Activated T-cell treated with anti-CD3 and anti-CD28 coated beads, Interleukin-2, amount 50 U/mL, for 72 hours (primary cell): Measurements from ENCODE around the gene AMHR2. TPM values are rescaled to one million over a fixed set of nuclear protein-coding genes. Genes with fewer than 3 reads are reported as not detected.

Experiments used
- ATAC-seq, 2 donors: fragments of 150-1000 bp; cut with Tn5 transposase; replicated peaks in 1 of 2; 2 replicates each; pipeline ENCODE4 v1.10.0; 2021; ENCODE audit warnings: moderate library complexity in 2 of 2, mild to moderate bottlenecking in 1 of 2
- DNase-seq, 2 donors: peaks; one replicate each; pipeline ENCODE4 v3.0.0; 2021 to 2022; ENCODE audit warnings: mixed read lengths in 1 of 2
- H3K27ac Mint-ChIP-seq: one replicate; pipeline ENCODE4 v1.8.0; 2022; ENCODE audit warnings: mild to moderate bottlenecking, moderate library complexity, mixed read lengths
- H3K27me3 Mint-ChIP-seq: one replicate; pipeline ENCODE4 v1.8.0; 2022; ENCODE audit warnings: low read depth, mixed read lengths
- H3K36me3 Mint-ChIP-seq, 2 donors: one replicate each; pipeline ENCODE4 v1.8.0; 2022; ENCODE audit warnings: mixed read lengths in 2 of 2, mild to moderate bottlenecking in 1 of 2; ENCODE audit not compliant: insufficient read depth in 2 of 2
- H3K4me1 Mint-ChIP-seq: one replicate; pipeline ENCODE4 v1.8.0; 2022; ENCODE audit warnings: low read depth, mixed read lengths
- H3K4me3 Mint-ChIP-seq, 2 donors: one replicate each; pipeline ENCODE4 v1.8.0; 2022; ENCODE audit warnings: mild to moderate bottlenecking in 2 of 2, mixed read lengths in 2 of 2, moderate library complexity in 2 of 2
- H3K9me3 Mint-ChIP-seq, 2 donors: one replicate each; pipeline ENCODE4 v1.8.0; 2022; ENCODE audit warnings: mixed read lengths in 2 of 2
- total RNA-seq, 2 donors: library from RNA; stranded (reverse); gene quantifications; one replicate each; pipeline ENCODE4 v1.2.3, GENCODE V29; 2022

AMHR2 gene
- total RNA-seq, 2 donors from 2014 or later: not detected

- no peak overlapping the region for H3K4me3 Mint-ChIP-seq
- ATAC-seq (peak in 1 of 2 donors; percentile 21), DNase-seq (no peak)
- H3K27ac Mint-ChIP-seq: peak overlapping the region; percentile 57
- H3K27me3 Mint-ChIP-seq: no peaks in the 10 kb centered on the region
- no peaks in the 10 kb centered on the region for H3K9me3 Mint-ChIP-seq
- peaks cover 44% of the 10 kb centered on the region for H3K4me1 Mint-ChIP-seq
- peaks cover 34 to 73% of the 10 kb centered on the region in 2 donors for H3K36me3 Mint-ChIP-seq
These were observed 41.2 kb downstream of the AMHR2 start for GRCh38 chr12:53464685-53465418.

GRCh38 chr12:53465679-53466078 is 42.0 kb downstream of the AMHR2 start:
- DNase-seq: no peak
- H3K4me3 Mint-ChIP-seq: no peak overlapping the region
- no peaks in the 10 kb centered on the region for H3K27me3 Mint-ChIP-seq
- H3K27ac Mint-ChIP-seq: peak overlapping the region; percentile 19
- H3K36me3 Mint-ChIP-seq: peaks cover 31 to 67% of the 10 kb centered on the region in 2 donors
- peaks cover 40% of the 10 kb centered on the region for H3K4me1 Mint-ChIP-seq
- no peaks in the 10 kb centered on the region for H3K9me3 Mint-ChIP-seq
- ATAC-seq: no peak

GRCh38 chr12:53466640-53467039 is 43.0 kb downstream of the AMHR2 start:
- H3K4me1 Mint-ChIP-seq: peaks cover 41% of the 10 kb centered on the region
- H3K36me3 Mint-ChIP-seq: peaks cover 28 to 64% of the 10 kb centered on the region in 2 donors
- H3K4me3 Mint-ChIP-seq: no peak overlapping the region
- H3K27ac Mint-ChIP-seq: peak overlapping the region; percentile 59
- no peaks in the 10 kb centered on the region for H3K9me3 Mint-ChIP-seq
- H3K27me3 Mint-ChIP-seq: no peaks in the 10 kb centered on the region
- DNase-seq (no peak), ATAC-seq (no peak)

GRCh38 chr12:53467082-53467481 is 43.4 kb downstream of the AMHR2 start:
- Mint-ChIP-seq H3K4me1 (peaks cover 45% of the 10 kb centered on the region), H3K36me3 (peaks cover 33 to 65% of the 10 kb centered on the region in 2 donors), H3K4me3 (no peak overlapping the region), H3K27ac (peak overlapping the region; percentile 81), H3K9me3 (no peaks in the 10 kb centered on the region), H3K27me3 (no peaks in the 10 kb centered on the region)
- ATAC-seq: no peak
- DNase-seq: no peak

- DNase-seq (no peak), ATAC-seq (no peak)
- Mint-ChIP-seq H3K4me1 (peaks cover 53% of the 10 kb centered on the region), H3K36me3 (peaks cover 34 to 61% of the 10 kb centered on the region in 2 donors), H3K4me3 (no peak overlapping the region), H3K9me3 (no peaks in the 10 kb centered on the region), H3K27me3 (no peaks in the 10 kb centered on the region), H3K27ac (peak overlapping the region; percentile 81)
These were observed 44.2 kb downstream of the AMHR2 start for GRCh38 chr12:53467880-53468279.

GRCh38 chr12:53468282-53468681 is 44.6 kb downstream of the AMHR2 start:
- Mint-ChIP-seq H3K4me1 (peaks cover 57% of the 10 kb centered on the region), H3K36me3 (peaks cover 32 to 59% of the 10 kb centered on the region in 2 donors), H3K4me3 (no peak overlapping the region), H3K9me3 (no peaks in the 10 kb centered on the region), H3K27me3 (no peaks in the 10 kb centered on the region), H3K27ac (peak overlapping the region; percentile 34)
- no peak for DNase-seq
- ATAC-seq: no peak

GRCh38 chr12:53472056-53472582 is 48.5 kb downstream of the AMHR2 start:
- Mint-ChIP-seq H3K4me3 (peak overlapping the region in 1 of 2 donors; percentile 65), H3K36me3 (peaks cover 23 to 63% of the 10 kb centered on the region in 2 donors), H3K9me3 (no peaks in the 10 kb centered on the region), H3K27me3 (no peaks in the 10 kb centered on the region), H3K27ac (peak overlapping the region; percentile 90), H3K4me1 (peaks cover 75% of the 10 kb centered on the region)
- DNase-seq (no peak), ATAC-seq (no peak)

- no peaks in the 10 kb centered on the region for H3K27me3 Mint-ChIP-seq
- DNase-seq (no peak), ATAC-seq (peak in 1 of 2 donors; percentile 12)
- H3K9me3 Mint-ChIP-seq: no peaks in the 10 kb centered on the region
- H3K4me3 Mint-ChIP-seq: peak overlapping the region; percentile 18 to 80
- H3K36me3 Mint-ChIP-seq: peaks cover 20 to 56% of the 10 kb centered on the region in 2 donors
- H3K27ac Mint-ChIP-seq: peak overlapping the region; percentile 99
- H3K4me1 Mint-ChIP-seq: peaks cover 72% of the 10 kb centered on the region
These were observed 50.4 kb downstream of the AMHR2 start for GRCh38 chr12:53474077-53474476.

- ATAC-seq (peak; percentile 20 to 32), DNase-seq (no peak)
- H3K4me1 Mint-ChIP-seq: peaks cover 72% of the 10 kb centered on the region
- no peaks in the 10 kb centered on the region for H3K9me3 Mint-ChIP-seq
- no peaks in the 10 kb centered on the region for H3K27me3 Mint-ChIP-seq
- peaks cover 22 to 62% of the 10 kb centered on the region in 2 donors for H3K36me3 Mint-ChIP-seq
- H3K27ac Mint-ChIP-seq: peak overlapping the region; percentile 99
- H3K4me3 Mint-ChIP-seq: peak overlapping the region; percentile 18 to 80
These were observed 51.2 kb downstream of the AMHR2 start for GRCh38 chr12:53474819-53475218.

GRCh38 chr12:53476769-53477209 is 53.1 kb downstream of the AMHR2 start:
- Mint-ChIP-seq H3K4me3 (no peak overlapping the region), H3K4me1 (peaks cover 59% of the 10 kb centered on the region), H3K27ac (peak overlapping the region; percentile 99), H3K36me3 (peaks cover 18 to 58% of the 10 kb centered on the region in 2 donors), H3K27me3 (no peaks in the 10 kb centered on the region), H3K9me3 (no peaks in the 10 kb centered on the region)
- DNase-seq (no peak), ATAC-seq (peak; percentile 24 to 35)

GRCh38 chr12:53478865-53479264 is 55.2 kb downstream of the AMHR2 start:
- Mint-ChIP-seq H3K36me3 (peaks cover 15 to 48% of the 10 kb centered on the region in 2 donors), H3K4me3 (no peak overlapping the region), H3K9me3 (no peaks in the 10 kb centered on the region), H3K27me3 (no peaks in the 10 kb centered on the region), H3K27ac (peak overlapping the region; percentile 84), H3K4me1 (peaks cover 43% of the 10 kb centered on the region)
- no peak for DNase-seq
- peak in 1 of 2 donors; percentile 20 for ATAC-seq

GRCh38 chr12:53479331-53479730 is 55.7 kb downstream of the AMHR2 start:
- H3K9me3 Mint-ChIP-seq: no peaks in the 10 kb centered on the region
- peaks cover 17 to 43% of the 10 kb centered on the region in 2 donors for H3K36me3 Mint-ChIP-seq
- peak overlapping the region; percentile 84 for H3K27ac Mint-ChIP-seq
- H3K4me3 Mint-ChIP-seq: no peak overlapping the region
- peaks cover 40% of the 10 kb centered on the region for H3K4me1 Mint-ChIP-seq
- no peak for ATAC-seq
- no peak for DNase-seq
- H3K27me3 Mint-ChIP-seq: no peaks in the 10 kb centered on the region

GRCh38 chr12:53480491-53481442 is 57.1 kb downstream of the AMHR2 start:
- Mint-ChIP-seq H3K36me3 (peaks cover 15 to 34% of the 10 kb centered on the region in 2 donors), H3K27ac (no peak overlapping the region), H3K4me3 (no peak overlapping the region), H3K4me1 (peaks cover 28% of the 10 kb centered on the region), H3K9me3 (no peaks in the 10 kb centered on the region), H3K27me3 (no peaks in the 10 kb centered on the region)
- ATAC-seq (no peak), DNase-seq (no peak)
